HEK293 (cell line): Measurements from ENCODE around the gene RPL3.
A peak's percentile ranks its signal among the peaks of the same experiment; 100 is the strongest.

Experiments
- GLI2 ChIP-seq: fragments of 450-650 bp; formaldehyde crosslinking; IDR thresholded peaks from 2 replicates; pipeline ENCODE4; 2017; ENCODE audit warnings: missing biosample characterization, missing genetic modification characterization, low read depth, borderline replicate concordance
- KLF17 ChIP-seq: fragments of 450-650 bp; formaldehyde crosslinking; IDR thresholded peaks from 2 replicates; pipeline ENCODE4 v1.5.1; 2016; ENCODE audit warnings: missing biosample characterization, missing genetic modification characterization
- MEIS1 ChIP-seq: sonication (generic); formaldehyde crosslinking; IDR thresholded peaks from 2 replicates; pipeline ENCODE4 v1.8.1; 2022; ENCODE audit warnings: missing genetic modification reagents, mild to moderate bottlenecking, borderline replicate concordance
- SETDB1 ChIP-seq: IDR thresholded peaks from one replicate; pipeline ENCODE4 v1.6.1; 2017; ENCODE audit warnings: mild to moderate bottlenecking, low read length, moderate library complexity, mixed read lengths; ENCODE audit not compliant: insufficient read length
- ZEB2 ChIP-seq: fragments of 450-650 bp; formaldehyde crosslinking; IDR thresholded peaks from 2 replicates; pipeline ENCODE4 v1.5.1; 2016; ENCODE audit warnings: missing biosample characterization, missing genetic modification characterization
- ZFHX2 ChIP-seq: fragments of 450-650 bp; formaldehyde crosslinking; conservative IDR thresholded peaks from 2 replicates; pipeline ENCODE4 v1.5.1; 2016; ENCODE audit warnings: missing biosample characterization, missing genetic modification characterization
- ZNF121 ChIP-seq: fragments of 450-650 bp; formaldehyde crosslinking; IDR thresholded peaks from 2 replicates; pipeline ENCODE4 v1.5.1; 2016; ENCODE audit warnings: missing biosample characterization, missing genetic modification characterization
- ZNF132 ChIP-seq: fragments of 450-650 bp; formaldehyde crosslinking; IDR thresholded peaks from 2 replicates; pipeline ENCODE4 v1.5.1; 2017; ENCODE audit warnings: missing biosample characterization, missing genetic modification characterization, borderline replicate concordance
- ZNF146 ChIP-seq: fragments of 450-650 bp; formaldehyde crosslinking; IDR thresholded peaks from 2 replicates; pipeline ENCODE4 v1.5.1; 2016; ENCODE audit warnings: missing biosample characterization, missing genetic modification characterization
- ZNF16 ChIP-seq: fragments of 450-650 bp; formaldehyde crosslinking; IDR thresholded peaks from 2 replicates; pipeline ENCODE4 v1.5.1; 2016; ENCODE audit warnings: low read depth, missing biosample characterization, missing genetic modification characterization
- ZNF2 ChIP-seq: fragments of 450-650 bp; formaldehyde crosslinking; IDR thresholded peaks from 2 replicates; pipeline ENCODE4 v1.5.1; 2016; ENCODE audit warnings: missing biosample characterization, missing genetic modification characterization
- ZNF202 ChIP-seq: fragments of 450-650 bp; formaldehyde crosslinking; IDR thresholded peaks from 2 replicates; pipeline ENCODE4 v1.5.1; 2016; ENCODE audit warnings: missing biosample characterization, missing genetic modification characterization, borderline replicate concordance
- ZNF211 ChIP-seq: fragments of 450-650 bp; formaldehyde crosslinking; IDR thresholded peaks from 2 replicates; pipeline ENCODE4 v1.5.1; 2016; ENCODE audit warnings: low read depth, missing biosample characterization, missing genetic modification characterization
- ZNF37A ChIP-seq: fragments of 450-650 bp; IDR thresholded peaks from 2 replicates; pipeline ENCODE4 v1.5.1; 2018; ENCODE audit warnings: missing biosample characterization, missing genetic modification characterization
- ZNF404 ChIP-seq: fragments of 450-650 bp; formaldehyde crosslinking; IDR thresholded peaks from 2 replicates; pipeline ENCODE4 v1.5.1; 2017; ENCODE audit warnings: missing biosample characterization, missing genetic modification characterization
- ZNF514 ChIP-seq: fragments of 450-650 bp; formaldehyde crosslinking; IDR thresholded peaks from 2 replicates; pipeline ENCODE4 v1.5.1; 2016; ENCODE audit warnings: missing biosample characterization, missing genetic modification characterization
- ZNF529 ChIP-seq: fragments of 450-650 bp; formaldehyde crosslinking; IDR thresholded peaks from 2 replicates; pipeline ENCODE4 v1.5.1; 2017; ENCODE audit warnings: missing genetic modification characterization, missing biosample characterization; ENCODE audit not compliant: insufficient replicate concordance
- ZNF558 ChIP-seq: fragments of 450-650 bp; formaldehyde crosslinking; IDR thresholded peaks from 2 replicates; pipeline ENCODE4 v1.5.1; 2016; ENCODE audit warnings: missing biosample characterization, missing genetic modification characterization
- ZNF561 ChIP-seq: fragments of 450-650 bp; IDR thresholded peaks from 2 replicates; pipeline ENCODE4 v1.5.1; 2018; ENCODE audit warnings: missing biosample characterization, missing genetic modification characterization, borderline replicate concordance
- ZNF585B ChIP-seq: fragments of 450-650 bp; formaldehyde crosslinking; IDR thresholded peaks from 2 replicates; pipeline ENCODE4 v1.5.1; 2016; ENCODE audit warnings: missing biosample characterization, missing genetic modification characterization
- ZNF624 ChIP-seq: fragments of 450-650 bp; formaldehyde crosslinking; IDR thresholded peaks from 2 replicates; pipeline ENCODE4 v1.5.1; 2017; ENCODE audit warnings: missing biosample characterization, missing genetic modification characterization
- ZNF664 ChIP-seq: fragments of 450-650 bp; formaldehyde crosslinking; IDR thresholded peaks from 2 replicates; pipeline ENCODE4 v1.5.1; 2016; ENCODE audit warnings: missing biosample characterization, missing genetic modification characterization
- ZNF692 ChIP-seq: fragments of 450-650 bp; formaldehyde crosslinking; IDR thresholded peaks from 2 replicates; pipeline ENCODE4 v1.5.1; 2016; ENCODE audit warnings: missing biosample characterization, missing genetic modification characterization
- ZNF768 ChIP-seq: fragments of 450-650 bp; formaldehyde crosslinking; IDR thresholded peaks from 2 replicates; pipeline ENCODE4 v1.5.1; 2018; ENCODE audit warnings: missing biosample characterization, mild to moderate bottlenecking, missing genetic modification characterization
- ZSCAN30 ChIP-seq: fragments of 450-650 bp; IDR thresholded peaks from 2 replicates; pipeline ENCODE4 v1.5.1; 2018; ENCODE audit warnings: missing biosample characterization, mild to moderate bottlenecking, missing genetic modification characterization, moderate library complexity
- TF ChIP-seq, protein P1 (sequence below): fragments of 450-650 bp; formaldehyde crosslinking; optimal IDR thresholded peaks from 2 replicates; pipeline ENCODE3; 2016; ENCODE audit warnings: missing biosample characterization, mild to moderate bottlenecking, missing genetic modification characterization
- TF ChIP-seq, protein P2 (sequence below): fragments of 450-650 bp; formaldehyde crosslinking; IDR thresholded peaks from 2 replicates; pipeline ENCODE4 v1.5.1; 2016; ENCODE audit warnings: missing biosample characterization, missing genetic modification characterization
- TF ChIP-seq, protein P3 (sequence below): fragments of 450-650 bp; formaldehyde crosslinking; IDR thresholded peaks from 2 replicates; pipeline ENCODE4 v1.5.1; 2016; ENCODE audit warnings: missing biosample characterization, missing genetic modification characterization

Gene RPL3

GRCh38 chr22:39308614-39309363 lies 10.6 kb downstream of the RPL3 start (continued):
- no peak for TF ChIP-seq ZNF529
- TF ChIP-seq ZNF37A (tag by site-specific recombination): no peak
- no peak for TF ChIP-seq MEIS1 (CRISPR knock-in tag)
- no peak for TF ChIP-seq ZNF585B (tag by site-specific recombination)
- TF ChIP-seq ZNF768 (tag by site-specific recombination): no peak
- no peak for TF ChIP-seq ZNF2 (tag by site-specific recombination)
- TF ChIP-seq ZNF146 (tag by site-specific recombination): no peak
- TF ChIP-seq ZNF558 (tag by site-specific recombination): peak; percentile 73; the same call in 1 of the 2 replicates
- no peak for TF ChIP-seq ZNF624 (tag by site-specific recombination)
- no peak for TF ChIP-seq GLI2 (tag by site-specific recombination)
- TF ChIP-seq ZNF121: no peak
- TF ChIP-seq KLF17 (tag by site-specific recombination): peak; percentile 54
- peak; percentile 57; the same call in 1 of the 2 replicates for TF ChIP-seq ZNF692
- TF ChIP-seq ZFHX2 (tag by site-specific recombination): no peak
- TF ChIP-seq, protein P1, sequence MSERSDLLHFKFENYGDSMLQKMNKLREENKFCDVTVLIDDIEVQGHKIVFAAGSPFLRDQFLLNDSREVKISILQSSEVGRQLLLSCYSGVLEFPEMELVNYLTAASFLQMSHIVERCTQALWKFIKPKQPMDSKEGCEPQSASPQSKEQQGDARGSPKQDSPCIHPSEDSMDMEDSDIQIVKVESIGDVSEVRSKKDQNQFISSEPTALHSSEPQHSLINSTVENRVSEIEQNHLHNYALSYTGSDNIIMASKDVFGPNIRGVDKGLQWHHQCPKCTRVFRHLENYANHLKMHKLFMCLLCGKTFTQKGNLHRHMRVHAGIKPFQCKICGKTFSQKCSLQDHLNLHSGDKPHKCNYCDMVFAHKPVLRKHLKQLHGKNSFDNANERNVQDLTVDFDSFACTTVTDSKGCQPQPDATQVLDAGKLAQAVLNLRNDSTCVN (tag by site-specific recombination): no peak
- TF ChIP-seq ZNF514 (tag by site-specific recombination): no peak
- peak; percentile 92 for TF ChIP-seq ZEB2 (tag by site-specific recombination)
- TF ChIP-seq ZNF202: no peak
- no peak for TF ChIP-seq ZNF404 (tag by site-specific recombination)
- no peak for TF ChIP-seq ZNF132 (tag by site-specific recombination)
- TF ChIP-seq ZSCAN30 (tag by site-specific recombination): no peak
- TF ChIP-seq ZNF561 (tag by site-specific recombination): no peak
- TF ChIP-seq, protein P2, sequence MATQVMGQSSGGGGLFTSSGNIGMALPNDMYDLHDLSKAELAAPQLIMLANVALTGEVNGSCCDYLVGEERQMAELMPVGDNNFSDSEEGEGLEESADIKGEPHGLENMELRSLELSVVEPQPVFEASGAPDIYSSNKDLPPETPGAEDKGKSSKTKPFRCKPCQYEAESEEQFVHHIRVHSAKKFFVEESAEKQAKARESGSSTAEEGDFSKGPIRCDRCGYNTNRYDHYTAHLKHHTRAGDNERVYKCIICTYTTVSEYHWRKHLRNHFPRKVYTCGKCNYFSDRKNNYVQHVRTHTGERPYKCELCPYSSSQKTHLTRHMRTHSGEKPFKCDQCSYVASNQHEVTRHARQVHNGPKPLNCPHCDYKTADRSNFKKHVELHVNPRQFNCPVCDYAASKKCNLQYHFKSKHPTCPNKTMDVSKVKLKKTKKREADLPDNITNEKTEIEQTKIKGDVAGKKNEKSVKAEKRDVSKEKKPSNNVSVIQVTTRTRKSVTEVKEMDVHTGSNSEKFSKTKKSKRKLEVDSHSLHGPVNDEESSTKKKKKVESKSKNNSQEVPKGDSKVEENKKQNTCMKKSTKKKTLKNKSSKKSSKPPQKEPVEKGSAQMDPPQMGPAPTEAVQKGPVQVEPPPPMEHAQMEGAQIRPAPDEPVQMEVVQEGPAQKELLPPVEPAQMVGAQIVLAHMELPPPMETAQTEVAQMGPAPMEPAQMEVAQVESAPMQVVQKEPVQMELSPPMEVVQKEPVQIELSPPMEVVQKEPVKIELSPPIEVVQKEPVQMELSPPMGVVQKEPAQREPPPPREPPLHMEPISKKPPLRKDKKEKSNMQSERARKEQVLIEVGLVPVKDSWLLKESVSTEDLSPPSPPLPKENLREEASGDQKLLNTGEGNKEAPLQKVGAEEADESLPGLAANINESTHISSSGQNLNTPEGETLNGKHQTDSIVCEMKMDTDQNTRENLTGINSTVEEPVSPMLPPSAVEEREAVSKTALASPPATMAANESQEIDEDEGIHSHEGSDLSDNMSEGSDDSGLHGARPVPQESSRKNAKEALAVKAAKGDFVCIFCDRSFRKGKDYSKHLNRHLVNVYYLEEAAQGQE: peak; percentile 90
- no peak for TF ChIP-seq ZNF664 (tag by site-specific recombination)
- TF ChIP-seq ZNF16 (tag by site-specific recombination): no peak
- TF ChIP-seq SETDB1: no peak
- TF ChIP-seq, protein P3, sequence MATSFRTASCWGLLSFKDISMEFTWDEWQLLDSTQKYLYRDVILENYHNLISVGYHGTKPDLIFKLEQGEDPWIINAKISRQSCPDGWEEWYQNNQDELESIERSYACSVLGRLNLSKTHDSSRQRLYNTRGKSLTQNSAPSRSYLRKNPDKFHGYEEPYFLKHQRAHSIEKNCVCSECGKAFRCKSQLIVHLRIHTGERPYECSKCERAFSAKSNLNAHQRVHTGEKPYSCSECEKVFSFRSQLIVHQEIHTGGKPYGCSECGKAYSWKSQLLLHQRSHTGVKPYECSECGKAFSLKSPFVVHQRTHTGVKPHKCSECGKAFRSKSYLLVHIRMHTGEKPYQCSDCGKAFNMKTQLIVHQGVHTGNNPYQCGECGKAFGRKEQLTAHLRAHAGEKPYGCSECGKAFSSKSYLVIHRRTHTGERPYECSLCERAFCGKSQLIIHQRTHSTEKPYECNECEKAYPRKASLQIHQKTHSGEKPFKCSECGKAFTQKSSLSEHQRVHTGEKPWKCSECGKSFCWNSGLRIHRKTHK (tag by site-specific recombination): no peak
- no peak for TF ChIP-seq ZNF211 (tag by site-specific recombination)
